Liver (tissue), 9 donors: ENCODE data around the gene FOXL1. TPM values are rescaled to one million over a fixed set of nuclear protein-coding genes. Genes with fewer than 3 reads are reported as not detected.

Source experiments
- DNase-seq: peaks from one replicate; pipeline ENCODE4 v3.0.0-alpha.2; 2017; ENCODE audit warnings: low spot score
- H3K27ac ChIP-seq, 2 donors: one replicate each; pipeline ENCODE4 v1.7.0; 2013; ENCODE audit warnings: inconsistent platforms in 2 of 2, low read length in 2 of 2, control low read depth in 1 of 2, low read depth in 1 of 2, mild to moderate bottlenecking in 1 of 2
- H3K27me3 ChIP-seq, 4 donors: one replicate each; pipeline versions ENCODE4 v1.6.1 to v1.7.0; 2013; ENCODE audit warnings: low read length in 3 of 4, inconsistent platforms in 1 of 4, mild to moderate bottlenecking in 1 of 4, moderate library complexity in 1 of 4; ENCODE audit not compliant: control insufficient read depth in 4 of 4, insufficient read depth in 4 of 4
- H3K36me3 ChIP-seq, 4 donors: one replicate each; pipeline versions ENCODE4 v1.6.1 to v1.7.0; 2013; ENCODE audit warnings: low read length in 3 of 4, mild to moderate bottlenecking in 3 of 4, low read depth in 1 of 4, moderate library complexity in 1 of 4; ENCODE audit not compliant: control insufficient read depth in 4 of 4, insufficient read depth in 3 of 4
- H3K4me1 ChIP-seq, 4 donors: one replicate each; pipeline versions ENCODE4 v1.6.1 to v1.7.0; 2013; ENCODE audit warnings: low read length in 3 of 4, mild to moderate bottlenecking in 3 of 4, moderate library complexity in 1 of 4; ENCODE audit not compliant: control insufficient read depth in 4 of 4, insufficient read depth in 4 of 4
- H3K4me3 ChIP-seq, 3 donors: one replicate each; pipeline versions ENCODE4 v1.6.1 to v1.7.0; 2013; ENCODE audit warnings: low read length in 3 of 3, control low read depth in 1 of 3, low read depth in 1 of 3, mild to moderate bottlenecking in 1 of 3
- H3K9ac ChIP-seq, 2 donors: one replicate each; pipeline ENCODE4 v1.7.0; 2013; ENCODE audit warnings: low read length in 2 of 2, mild to moderate bottlenecking in 2 of 2, moderate library complexity in 2 of 2, control low read depth in 1 of 2, low read depth in 1 of 2
- H3K9me3 ChIP-seq, 4 donors: one replicate each; pipeline versions ENCODE4 v1.6.1 to v1.7.0; 2013; ENCODE audit warnings: low read length in 3 of 4; ENCODE audit not compliant: control insufficient read depth in 4 of 4
- ATF3 ChIP-seq: IDR thresholded peaks from 2 replicates; pipeline ENCODE4 v1.6.1; 2016; ENCODE audit warnings: antibody characterized with exemption
- CTCF ChIP-seq: fragments of 150-350 bp; IDR thresholded peaks from 2 replicates; pipeline ENCODE4 v1.5.1; 2017; ENCODE audit warnings: improper control_type of control experiment, low read depth, low read length; ENCODE audit not compliant: missing input control
- EGR1 ChIP-seq, 2 donors: IDR thresholded peaks; 2 replicates each; pipeline ENCODE4 v1.6.1; 2016 to 2018; ENCODE audit warnings: antibody characterized with exemption in 2 of 2, low read depth in 2 of 2
- FOXA1 ChIP-seq: IDR thresholded peaks from 2 replicates; pipeline ENCODE4 v1.6.1; 2016; ENCODE audit warnings: antibody characterized with exemption
- FOXA2 ChIP-seq: IDR thresholded peaks from 2 replicates; pipeline ENCODE4 v1.6.1; 2016; ENCODE audit warnings: antibody characterized with exemption
- GABPA ChIP-seq, 2 donors: IDR thresholded peaks in 1 of 2; conservative IDR thresholded peaks in 1 of 2; 2 replicates each; pipeline ENCODE4 v1.6.1; 2016; ENCODE audit warnings: antibody characterized with exemption in 2 of 2, mild to moderate bottlenecking in 1 of 2, moderate library complexity in 1 of 2
- HNF4A ChIP-seq, 2 donors: conservative IDR thresholded peaks; 2 replicates each; pipeline ENCODE4 v1.6.1; 2016; ENCODE audit warnings: antibody characterized with exemption in 2 of 2, mild to moderate bottlenecking in 2 of 2
- HNF4G ChIP-seq: IDR thresholded peaks from 2 replicates; pipeline ENCODE4 v1.6.1; 2016; ENCODE audit warnings: antibody characterized with exemption
- JUND ChIP-seq, 2 donors: IDR thresholded peaks; 2 replicates each; pipeline ENCODE4 v1.6.1; 2016; ENCODE audit warnings: antibody characterized with exemption in 2 of 2
- MAX ChIP-seq: IDR thresholded peaks from 2 replicates; pipeline ENCODE4 v1.6.1; 2016; ENCODE audit warnings: antibody characterized with exemption
- NR2F2 ChIP-seq: IDR thresholded peaks from 2 replicates; pipeline ENCODE4 v1.6.1; 2016; ENCODE audit warnings: antibody characterized with exemption
- RAD21 ChIP-seq, 2 donors: IDR thresholded peaks; 2 replicates each; pipeline ENCODE4 v1.6.1; 2016; ENCODE audit warnings: antibody characterized with exemption in 2 of 2, mild to moderate bottlenecking in 2 of 2
- REST ChIP-seq: IDR thresholded peaks from 2 replicates; pipeline ENCODE4 v1.6.1; 2016; ENCODE audit warnings: antibody characterized with exemption, mild to moderate bottlenecking
- RXRA ChIP-seq, 2 donors: IDR thresholded peaks; 2 replicates each; pipeline ENCODE4 v1.6.1; 2017 to 2018; ENCODE audit warnings: antibody characterized with exemption in 2 of 2, mild to moderate bottlenecking in 1 of 2
- SP1 ChIP-seq: IDR thresholded peaks from 2 replicates; pipeline ENCODE4 v1.6.1; 2018; ENCODE audit warnings: antibody characterized with exemption, mild to moderate bottlenecking
- TAF1 ChIP-seq: conservative IDR thresholded peaks from 2 replicates; pipeline ENCODE4 v1.6.1; 2016; ENCODE audit warnings: antibody characterized with exemption, mild to moderate bottlenecking
- YY1 ChIP-seq: IDR thresholded peaks from 2 replicates; pipeline ENCODE4 v1.6.1; 2016; ENCODE audit warnings: antibody characterized with exemption, mild to moderate bottlenecking
- ZBTB33 ChIP-seq: IDR thresholded peaks from 2 replicates; pipeline ENCODE4 v1.6.1; 2016; ENCODE audit warnings: antibody characterized with exemption
- WGBS: extraction: QIAGEN DNeasy Blood & Tissue Kit; methylation state at CpG from one replicate; pipeline ENCODE4 v1.1.7; 2013; 5-methylcytosine and 5-hydroxymethylcytosine counted together
- polyA plus RNA-seq, 2 donors: library from polyadenylated mRNA; stranded (reverse) in 1 of 2; unstranded in 1 of 2; fragments of 200-250 nt in 1 of 2; fragments of >200 nt in 1 of 2; fragmentation: Nextera tagmentation in 1 of 2; extraction: Ambion mirVana in 1 of 2; gene quantifications; one replicate each; pipeline versions ENCODE4 v1.2.1 to v1.2.3, GENCODE V29; 2013 to 2015
- total RNA-seq, 2 donors: library from RNA; depleted of rRNA; stranded (reverse); fragments of >200 nt; gene quantifications; one replicate each; pipeline ENCODE4 v1.2.3, GENCODE V29; 2014
- donor health status: healthy.
- donor health status: healthy.
- donor health status: healthy.
- donor health status: healthy.
- donor health status: healthy.

Gene FOXL1
- total and polyA plus RNA-seq, 4 donors, result 0.05 to 0.06 TPM; not detected in 2

GRCh38 chr16:86604436-86605193, 26.3 kb downstream of the FOXL1 start:
- Histone ChIP-seq H3K9ac (no peak overlapping the region), H3K27ac (no peak overlapping the region), H3K36me3 (no peaks in the 10 kb centered on the region), H3K27me3 (no peaks in the 10 kb centered on the region), H3K4me3 (no peak overlapping the region), H3K4me1 (no peaks in the 10 kb centered on the region), H3K9me3 (no peaks in the 10 kb centered on the region)
- 67% methylated on average over 16 of the region's 16 CpGs for WGBS
- no peak for DNase-seq
- TF ChIP-seq EGR1 (IDR thresholded peaks at IDR 0.05; ENCODE audit: low read depth in 2 of 2) (no peak), NR2F2 (no peak), JUND (IDR thresholded peaks at IDR 0.05) (no peak), RAD21 (IDR thresholded peaks at IDR 0.05) (no peak), HNF4A (conservative IDR thresholded peaks at IDR 0.05) (no peak), ZBTB33 (no peak), RXRA (IDR thresholded peaks at IDR 0.05) (no peak), FOXA2 (no peak), SP1 (no peak), MAX (no peak), HNF4G (no peak), CTCF (no peak), FOXA1 (no peak), TAF1 (no peak), YY1 (no peak), GABPA (IDR thresholded peaks at IDR 0.05 in 1 of 2, conservative IDR thresholded peaks at IDR 0.05 in 1 of 2) (no peak)

- H3K4me1 ChIP-seq, result no peaks in the 10 kb centered on the region
- TF ChIP-seq CTCF (no peak), TAF1 (no peak), ZBTB33 (no peak), REST (no peak), HNF4A (conservative IDR thresholded peaks at IDR 0.05) (no peak), NR2F2 (no peak), ATF3 (no peak)
- no peaks in the 10 kb centered on the region for H3K36me3 ChIP-seq
- H3K9me3 ChIP-seq, result no peaks in the 10 kb centered on the region
- peaks cover 0 to 7% (median 0%) of the 10 kb centered on the region in 4 donors for H3K27me3 ChIP-seq
- no peak for DNase-seq
- H3K9ac ChIP-seq, result no peak overlapping the region
- 94% methylated on average over 3 of the region's 3 CpGs for WGBS
- H3K27ac ChIP-seq, result no peak overlapping the region
- H3K4me3 ChIP-seq, result no peak overlapping the region
These were observed 27.6 kb downstream of the FOXL1 start for GRCh38 chr16:86605950-86606349.
